Kasumi-1 (cell line): ENCODE data around the gene VAPA.
A peak's percentile ranks its signal among the peaks of the same experiment; 100 is the strongest.

ENCODE experiments used
- DNase-seq, 2 experiments: peaks; one replicate each; lab custom pipeline; 2025; lab: John Stamatoyannopoulos, UW

Gene VAPA

DNA sequence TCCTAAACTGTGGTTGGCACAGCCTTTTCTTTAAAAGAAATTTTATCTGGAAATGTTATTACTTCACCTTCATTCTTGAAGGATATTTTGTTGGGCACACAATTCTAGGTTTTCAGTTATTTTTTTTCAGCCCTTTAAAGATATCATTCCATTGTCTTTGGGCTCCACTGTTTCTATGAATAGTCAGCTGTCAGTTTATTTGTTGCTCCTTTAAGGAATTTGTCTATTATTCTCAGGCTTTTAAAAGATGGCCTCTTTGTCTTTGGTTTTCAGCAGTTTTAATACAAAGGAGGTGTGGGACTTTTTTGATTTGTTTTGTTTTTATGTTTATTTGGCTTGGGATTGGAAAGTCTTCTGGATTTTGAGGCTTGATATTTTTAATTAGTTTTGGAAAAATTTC is 61.8 kb downstream of the VAPA start:
- DNase-seq, result peak in 1 of 2 experiments; percentile 12

DNA sequence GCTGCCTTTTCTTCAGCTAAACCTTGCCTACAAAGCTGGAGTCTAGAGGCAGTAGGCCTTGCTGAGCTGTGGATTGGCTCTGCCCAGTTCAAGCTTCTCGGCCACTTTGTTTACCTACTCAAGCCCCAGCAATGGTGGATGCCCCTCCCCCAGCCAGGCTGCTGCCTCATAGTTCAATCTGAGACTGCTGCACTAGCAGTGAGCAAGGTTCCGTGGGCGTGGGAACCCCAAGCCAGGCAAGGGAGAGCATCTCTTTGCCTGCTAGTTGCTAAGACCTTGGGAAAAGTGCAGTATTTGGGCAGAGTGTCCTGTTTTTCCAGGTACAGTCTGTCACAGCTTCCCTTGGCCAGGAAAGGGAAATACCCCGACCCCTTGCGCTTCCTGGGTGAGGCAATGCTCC is 68.9 kb downstream of the VAPA start:
- no peak for DNase-seq

DNA sequence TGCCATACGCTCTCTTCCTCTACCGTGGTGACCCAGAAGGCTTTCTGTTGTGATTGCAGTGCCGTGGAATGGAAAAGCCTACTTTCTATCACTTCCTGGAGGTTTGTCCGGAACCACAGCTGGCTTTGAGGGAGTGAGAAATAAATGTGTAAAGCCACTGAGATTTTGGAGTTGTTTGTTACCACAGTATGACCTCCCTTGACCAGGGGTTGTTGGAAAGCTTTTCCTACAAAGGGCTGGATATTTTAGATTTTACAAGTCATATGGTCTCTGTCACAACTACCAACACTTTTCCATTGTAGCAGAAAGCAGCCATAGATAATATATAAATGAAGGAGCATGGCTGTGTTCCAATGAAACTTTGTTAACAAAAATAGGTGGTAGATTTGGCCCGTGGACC is 70.3 kb downstream of the VAPA start:
- no peak for DNase-seq

DNA sequence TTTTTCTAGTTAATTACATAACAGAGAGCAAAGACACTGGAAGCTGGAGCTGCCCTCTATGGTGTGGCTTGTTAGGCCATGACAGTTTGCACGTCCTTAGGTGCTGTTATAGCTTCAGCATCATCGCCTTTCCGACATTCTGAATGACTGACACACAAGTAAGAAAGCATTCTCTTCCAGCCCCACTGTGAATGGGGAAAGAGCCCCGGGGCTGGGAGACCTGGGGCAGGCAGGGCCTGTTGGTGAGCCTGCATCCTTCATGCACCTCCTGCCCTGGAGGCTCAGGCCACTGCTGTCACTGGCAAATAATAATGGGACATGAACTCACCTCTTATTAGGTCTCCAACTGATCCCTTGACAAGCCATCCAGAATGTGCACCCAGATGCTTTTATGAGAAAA is 71.8 kb downstream of the VAPA start:
- DNase-seq, result no peak

DNA sequence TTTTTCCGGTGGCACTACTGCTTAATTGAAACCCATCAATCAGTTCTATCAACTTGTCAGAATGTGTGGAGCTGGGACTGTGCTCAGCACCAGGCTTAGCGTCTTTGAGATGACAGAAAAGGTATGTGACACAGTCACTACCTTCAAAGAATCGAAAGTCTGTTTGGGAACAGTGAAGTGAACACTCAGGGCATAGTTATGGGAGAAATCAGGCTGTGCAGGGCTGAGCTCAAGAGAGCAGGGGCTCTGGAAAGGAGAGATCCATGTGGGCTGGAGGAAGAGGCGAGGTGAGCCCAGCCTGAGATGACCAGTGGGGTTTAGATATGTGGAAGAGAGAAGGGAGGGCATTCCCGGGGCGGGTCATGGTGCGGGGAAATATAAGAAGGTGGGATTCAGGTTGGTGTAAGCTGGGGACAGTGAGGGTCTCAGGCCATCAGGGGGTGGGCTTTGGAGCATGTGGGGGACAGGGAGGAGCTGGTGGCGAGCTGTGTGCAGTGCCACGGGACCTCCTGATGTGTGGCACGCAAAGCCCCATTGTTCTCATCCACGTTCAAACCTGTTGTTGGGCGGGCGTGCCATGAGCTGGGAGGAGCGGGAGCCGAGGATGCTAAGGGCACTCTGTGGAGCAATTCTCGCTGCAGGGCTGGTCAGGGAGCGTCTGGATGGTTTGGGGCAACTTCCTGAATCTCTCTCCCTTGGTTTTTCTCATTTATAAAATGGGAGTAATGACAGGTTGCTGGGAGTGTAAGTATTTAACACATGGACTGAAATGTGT is 72.5 kb downstream of the VAPA start:
- no peak for DNase-seq

DNA sequence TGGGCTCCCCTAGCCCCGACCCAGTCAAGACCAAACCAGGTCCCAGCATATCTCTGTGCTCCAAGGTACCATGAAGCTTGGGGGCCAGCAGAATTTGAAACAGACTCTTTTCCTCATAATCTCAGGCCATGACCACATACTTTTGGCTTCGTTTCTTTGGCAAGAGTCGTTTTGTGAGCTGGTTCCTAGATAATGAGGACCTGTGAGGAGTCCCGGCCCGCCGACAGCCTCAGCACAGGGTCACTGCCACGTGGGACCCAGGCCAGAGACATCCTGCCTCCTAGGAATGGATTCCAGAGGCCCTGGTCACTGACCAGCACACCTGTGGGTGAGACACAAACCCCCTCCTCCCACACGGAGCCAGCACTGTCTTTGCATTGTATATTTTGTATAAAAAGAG is 73.5 kb downstream of the VAPA start:
- DNase-seq, result no peak

DNA sequence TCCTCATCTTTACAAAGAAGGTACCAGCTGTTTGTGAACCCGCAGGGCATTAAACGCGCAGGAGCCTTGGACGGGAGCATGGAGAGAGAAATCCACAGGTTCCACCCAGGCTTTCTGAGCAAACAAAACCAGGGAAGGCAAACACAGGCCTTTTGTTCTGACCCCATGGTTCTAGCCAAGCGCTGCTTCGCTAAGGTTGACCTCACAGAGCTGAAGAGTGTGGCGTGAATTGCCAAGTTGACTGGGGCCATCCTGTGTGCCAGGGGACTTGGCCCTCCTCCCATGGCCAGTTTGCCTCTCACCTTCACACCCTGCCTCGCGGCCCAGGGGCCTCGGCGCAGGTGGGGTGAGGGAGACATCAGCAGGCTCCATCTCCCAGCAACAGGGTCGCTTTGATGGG is 74.1 kb downstream of the VAPA start:
- DNase-seq, result no peak

DNA sequence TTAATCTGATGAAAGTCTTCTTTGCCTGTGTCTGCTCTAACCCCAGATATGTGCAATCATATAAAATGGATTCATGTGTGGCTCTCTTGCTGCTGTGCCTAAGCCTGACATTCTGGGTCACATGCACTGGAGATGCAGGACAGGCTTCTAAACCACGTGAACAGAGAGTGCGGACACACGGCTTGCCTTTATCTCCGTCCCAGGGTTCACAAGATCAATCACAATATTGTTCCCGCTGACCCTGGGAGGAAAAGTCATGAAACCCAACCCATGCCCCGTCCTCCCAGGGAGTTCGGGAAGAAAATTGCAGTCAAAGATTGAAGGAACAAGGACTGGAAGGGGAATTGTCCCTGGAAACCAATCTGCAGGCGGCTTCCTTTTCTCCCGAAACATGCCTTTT is 74.8 kb downstream of the VAPA start:
- DNase-seq, result no peak

DNA sequence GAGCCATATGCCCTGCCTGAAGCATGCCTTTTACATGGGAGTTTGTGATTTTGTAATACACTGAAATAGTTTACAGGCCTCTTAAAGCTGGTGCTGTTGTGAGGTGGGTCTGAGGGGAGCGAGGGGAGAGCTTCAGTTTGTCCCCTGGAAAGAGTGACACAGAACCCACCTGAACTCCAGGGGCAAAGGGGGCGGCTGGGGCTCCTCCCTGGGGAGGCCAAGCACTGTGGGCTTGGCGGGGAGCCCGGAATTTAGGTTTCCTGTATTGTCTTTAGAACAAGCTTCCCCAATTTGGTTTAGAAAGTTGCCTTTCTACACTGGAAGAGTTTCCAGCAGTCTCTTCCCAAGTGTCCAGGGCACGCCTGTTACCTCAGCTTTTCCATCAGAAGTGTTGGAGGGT is 75.7 kb downstream of the VAPA start:
- DNase-seq, result peak; percentile 57 to 64

DNA sequence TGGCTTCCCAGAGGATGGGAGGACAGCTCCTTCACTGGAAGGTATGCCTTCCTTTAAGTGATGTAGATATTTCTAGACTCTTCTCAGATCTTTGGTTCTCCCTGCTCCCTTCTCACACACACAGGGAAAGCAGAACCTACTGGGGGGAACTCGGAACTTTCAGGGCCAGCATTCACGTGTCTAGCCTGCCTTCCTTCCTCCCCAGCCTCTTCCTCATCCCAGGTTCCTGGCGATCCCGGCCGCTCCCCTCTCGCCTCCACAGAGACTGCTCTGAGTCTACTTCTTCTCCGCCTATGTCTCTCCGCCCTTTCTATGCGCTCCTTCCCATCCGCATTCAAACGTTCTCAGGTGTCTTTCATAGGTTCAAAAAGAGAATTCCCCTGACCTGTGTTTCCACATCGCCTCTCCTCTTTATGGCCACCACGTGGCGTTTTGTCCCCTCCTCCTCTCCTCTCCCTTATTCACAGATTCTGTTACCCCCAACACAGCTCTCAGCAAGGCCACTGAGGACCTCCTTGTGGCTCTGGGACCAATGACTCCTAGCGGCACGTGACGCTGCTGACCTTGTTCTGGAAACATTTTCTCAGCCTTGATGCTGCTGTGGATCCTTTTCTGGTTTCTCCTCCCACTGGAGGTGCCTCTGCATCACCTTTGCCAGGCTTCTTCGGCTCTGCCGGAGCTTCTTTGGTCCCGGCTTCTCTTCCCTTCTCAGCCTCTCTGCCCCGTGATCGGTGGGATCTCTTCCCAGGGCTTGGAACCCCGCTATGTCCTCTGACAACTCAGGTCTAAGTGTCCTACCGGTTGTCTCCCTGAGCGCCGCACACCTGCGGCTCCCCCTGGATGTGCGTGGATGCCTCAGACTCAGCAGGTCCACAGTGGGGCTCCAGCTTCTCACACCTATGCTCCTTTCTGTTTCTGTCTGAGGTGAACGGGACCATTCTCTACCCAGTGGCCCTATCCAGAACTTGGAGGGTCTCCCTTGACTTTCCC is 77.5 kb downstream of the VAPA start:
- no peak for DNase-seq

DNA sequence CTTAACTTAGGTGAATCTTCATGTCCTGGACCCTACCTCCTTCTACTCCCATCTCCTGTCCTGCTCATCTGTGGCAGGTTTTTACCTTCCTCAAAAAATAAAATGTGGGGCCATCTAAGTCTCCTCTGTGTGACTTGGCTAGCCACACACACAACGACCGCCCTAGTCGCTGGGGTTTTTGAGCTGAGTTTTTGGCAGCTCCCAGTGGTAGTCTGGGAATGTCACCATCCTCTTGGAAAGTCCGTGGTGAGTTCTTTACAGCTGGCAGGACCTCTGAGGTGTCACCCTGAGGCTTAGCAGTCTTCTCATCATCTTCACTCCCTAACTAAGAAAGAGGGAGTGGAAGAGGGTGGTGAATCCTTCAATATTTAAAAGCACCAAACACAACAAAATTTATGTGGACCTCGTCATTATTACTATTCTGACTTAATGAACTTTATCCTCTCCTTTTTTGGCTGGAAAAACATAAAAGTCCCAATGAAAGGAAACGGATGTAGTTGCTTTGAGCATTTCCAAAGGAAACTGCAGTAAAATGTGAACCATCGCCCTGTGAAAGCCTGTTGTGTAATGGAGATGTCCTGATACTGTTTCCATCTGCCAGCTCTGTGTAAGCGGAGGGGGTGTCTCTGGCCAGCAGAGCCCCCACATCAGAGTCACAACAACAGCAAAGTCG is 78.6 kb downstream of the VAPA start:
- DNase-seq, result no peak

DNA sequence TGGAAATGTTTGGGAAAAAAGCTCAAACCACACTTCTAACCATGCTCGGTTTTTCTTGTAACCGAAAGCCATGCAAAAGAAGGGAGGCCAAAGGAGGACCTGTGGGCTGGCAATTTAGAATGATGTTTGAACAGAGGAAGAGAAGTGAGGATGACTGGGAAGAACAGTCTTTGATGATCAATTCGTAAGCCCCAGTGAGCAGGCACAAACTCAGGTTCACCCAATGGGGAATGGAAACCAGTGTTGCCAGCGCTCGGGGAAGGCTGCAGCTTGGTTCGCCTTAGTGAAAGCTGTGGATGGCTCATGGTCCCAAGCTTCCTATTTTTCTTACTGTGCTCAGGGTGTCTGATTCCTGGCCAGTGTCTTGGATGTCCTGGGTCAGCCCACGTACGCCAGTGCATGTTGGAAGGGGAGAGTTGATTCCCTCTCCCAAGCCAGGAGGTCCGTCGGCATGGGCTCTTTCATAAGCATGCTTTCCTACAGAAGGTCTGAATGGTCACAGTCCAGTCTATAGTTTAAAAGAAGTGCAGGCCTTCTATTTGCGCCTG is 79.2 kb downstream of the VAPA start:
- DNase-seq, result no peak

DNA sequence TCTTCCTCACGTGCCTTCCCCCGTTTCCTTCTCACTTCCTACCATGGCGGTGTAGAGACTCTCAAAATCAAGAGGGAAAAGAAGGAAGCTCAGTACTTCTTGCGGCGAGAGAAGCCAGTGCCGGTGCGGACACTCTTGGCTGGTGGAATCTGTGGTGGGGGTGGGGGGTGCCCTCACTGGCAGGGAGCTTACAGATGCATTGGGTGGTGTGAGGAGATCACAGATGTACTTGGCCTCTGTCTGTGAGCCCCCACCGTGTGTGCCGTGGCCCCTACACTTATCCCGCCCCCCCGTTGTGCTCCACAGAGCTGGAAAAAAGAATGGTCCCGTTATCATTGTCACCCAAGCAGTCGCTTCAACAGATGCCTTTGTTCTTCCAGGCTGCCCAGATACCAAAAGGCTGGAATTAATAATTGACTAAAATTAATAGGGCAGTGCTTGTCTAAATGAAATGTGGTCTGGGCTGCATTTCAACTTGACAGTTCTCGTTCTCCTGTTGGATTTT is 79.8 kb downstream of the VAPA start:
- DNase-seq, result no peak

DNA sequence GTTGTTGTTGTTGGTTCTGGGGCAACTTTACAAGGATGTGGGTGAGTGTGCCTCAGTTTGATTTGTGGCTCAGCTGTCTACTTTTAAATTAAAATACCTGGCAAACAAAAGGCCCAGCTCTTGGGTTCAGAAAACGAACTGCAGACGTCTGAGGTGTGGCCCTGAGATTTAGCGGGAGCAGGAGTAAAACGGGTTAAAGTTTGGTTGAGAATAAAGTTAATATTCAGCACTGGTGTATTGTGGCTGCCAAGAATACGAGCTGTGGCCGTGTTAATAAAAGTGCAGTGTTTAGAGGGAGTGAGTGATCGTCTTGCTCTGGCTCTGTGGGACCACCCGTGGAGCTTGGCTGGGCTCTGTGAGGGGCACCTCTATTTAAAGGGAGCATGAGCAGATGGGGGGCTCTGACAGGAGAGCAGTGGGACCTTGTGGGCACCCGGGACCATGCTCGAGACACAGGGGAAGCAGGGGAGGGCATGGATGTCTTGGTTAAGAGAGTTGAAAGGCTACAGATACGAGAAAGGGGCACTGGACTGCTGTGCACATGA is 80.3 kb downstream of the VAPA start:
- DNase-seq, result no peak

DNA sequence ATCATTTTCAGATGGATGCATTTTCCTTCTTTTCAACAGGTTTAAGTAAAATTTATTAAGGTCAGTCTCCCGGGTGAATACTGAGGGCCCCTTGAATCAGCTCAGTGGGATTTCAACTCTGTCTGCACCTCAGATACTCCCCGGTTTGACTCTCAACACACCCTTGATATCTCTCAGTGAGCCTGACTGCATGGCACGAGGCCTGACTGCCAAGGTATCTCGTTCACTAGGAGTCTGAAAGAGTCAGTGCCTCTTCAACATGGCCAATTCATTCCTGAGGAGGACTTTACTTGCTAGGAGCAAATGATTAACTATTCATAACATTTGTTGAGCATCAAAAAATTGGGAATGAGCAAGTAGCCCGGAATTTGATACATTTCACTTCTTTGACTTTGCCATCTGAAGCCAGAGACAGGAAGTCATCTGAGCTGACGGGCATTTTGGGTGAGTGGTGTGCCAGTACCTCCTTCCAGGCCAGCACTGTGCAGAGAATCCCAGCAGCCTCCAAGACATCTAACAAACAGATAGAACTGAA is 81.0 kb downstream of the VAPA start:
- no peak for DNase-seq

DNA sequence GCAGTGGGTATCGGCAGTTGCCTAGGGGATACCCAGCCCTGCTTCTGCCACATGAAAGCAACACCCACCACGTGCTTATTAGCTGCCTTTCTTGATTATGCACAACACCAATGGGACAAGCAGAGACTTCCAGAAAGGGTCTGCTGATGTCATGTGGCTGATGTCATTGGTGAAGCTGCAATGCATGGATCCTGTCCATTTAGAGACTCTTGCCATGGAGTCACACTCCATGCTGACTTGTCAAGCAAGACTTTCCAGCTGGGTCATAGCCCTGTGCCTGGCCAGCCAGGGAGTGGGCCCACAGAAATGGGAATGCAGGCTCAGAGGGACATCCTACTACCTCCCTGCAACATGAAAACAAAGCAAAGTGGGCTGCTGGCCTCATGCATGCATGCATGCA is 81.8 kb downstream of the VAPA start:
- no peak for DNase-seq

DNA sequence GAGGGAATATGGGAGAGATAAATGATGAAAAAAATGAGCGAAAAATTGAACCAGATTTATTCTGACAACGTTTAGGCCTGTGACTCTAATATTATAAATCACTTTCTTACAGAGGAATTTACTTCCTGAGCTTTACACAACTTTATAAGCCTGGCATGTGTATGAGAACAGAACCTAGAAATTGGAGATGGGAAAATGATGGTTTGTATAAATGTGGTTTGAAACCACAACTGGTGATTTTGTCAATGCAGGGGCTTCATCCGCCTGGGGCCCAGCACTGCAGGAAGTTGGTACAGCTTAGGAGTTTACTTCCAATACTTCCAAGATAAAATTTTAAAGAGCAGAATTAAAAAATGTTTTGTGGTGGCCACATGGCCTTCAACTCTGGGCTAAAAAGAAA is 82.3 kb downstream of the VAPA start:
- no peak for DNase-seq

DNA sequence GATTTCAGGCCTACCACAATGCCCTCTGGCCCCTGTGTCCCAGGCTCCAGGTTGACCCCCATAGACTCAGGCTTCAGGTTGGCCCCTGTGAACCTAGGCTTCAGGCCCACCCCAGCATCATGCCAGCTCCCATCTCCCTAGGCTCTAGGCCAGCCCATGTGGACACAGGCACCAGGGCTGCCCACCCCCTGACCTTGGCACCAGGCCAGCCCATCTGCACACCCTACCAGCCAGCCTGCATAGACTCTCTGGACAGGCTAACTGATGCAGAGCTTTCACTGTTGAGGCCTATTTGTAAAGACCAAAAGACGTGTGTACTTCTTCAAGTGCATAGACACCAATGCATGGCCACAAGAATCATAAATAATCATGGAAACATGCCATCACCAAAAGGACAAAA is 83.9 kb downstream of the VAPA start:
- DNase-seq, result no peak

DNA sequence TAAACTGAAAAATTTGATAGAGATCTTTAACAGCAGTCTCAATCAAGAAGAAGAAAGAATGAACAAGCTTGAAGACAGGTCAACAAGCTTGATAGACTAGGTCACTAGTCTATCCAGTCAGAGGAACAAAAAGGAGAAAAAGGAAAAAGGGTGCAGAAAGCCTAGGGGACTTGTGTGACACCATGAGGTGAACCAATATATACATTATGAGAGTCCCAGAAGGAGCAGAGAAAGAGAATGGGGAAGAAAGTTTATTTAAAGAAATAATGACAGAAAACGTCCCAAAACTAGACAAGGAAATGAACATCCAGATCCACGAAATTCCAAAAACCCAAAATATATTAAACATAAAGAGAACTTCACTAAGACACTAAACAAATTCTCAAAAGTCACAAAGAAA is 84.5 kb downstream of the VAPA start:
- no peak for DNase-seq

DNA sequence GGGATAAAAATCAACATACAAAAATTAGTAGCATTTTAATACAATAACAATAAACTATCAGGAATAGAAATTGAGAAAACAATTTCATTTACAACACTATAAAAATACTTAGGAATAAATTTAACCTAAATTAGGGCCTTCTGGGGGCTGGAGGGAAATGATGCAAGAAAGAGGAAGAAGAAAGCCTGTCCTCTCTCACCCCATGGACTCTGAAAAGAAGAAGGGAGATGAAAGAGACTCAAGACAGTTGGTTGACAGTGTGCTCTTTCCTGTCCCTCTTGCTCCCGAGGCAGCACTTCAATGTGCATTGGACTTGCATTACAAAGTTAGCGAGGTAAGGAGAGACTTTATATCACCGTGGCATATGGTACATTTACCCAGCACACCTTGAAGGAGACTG is 88.5 kb downstream of the VAPA start:
- DNase-seq, result peak; percentile 47 to 48

DNA sequence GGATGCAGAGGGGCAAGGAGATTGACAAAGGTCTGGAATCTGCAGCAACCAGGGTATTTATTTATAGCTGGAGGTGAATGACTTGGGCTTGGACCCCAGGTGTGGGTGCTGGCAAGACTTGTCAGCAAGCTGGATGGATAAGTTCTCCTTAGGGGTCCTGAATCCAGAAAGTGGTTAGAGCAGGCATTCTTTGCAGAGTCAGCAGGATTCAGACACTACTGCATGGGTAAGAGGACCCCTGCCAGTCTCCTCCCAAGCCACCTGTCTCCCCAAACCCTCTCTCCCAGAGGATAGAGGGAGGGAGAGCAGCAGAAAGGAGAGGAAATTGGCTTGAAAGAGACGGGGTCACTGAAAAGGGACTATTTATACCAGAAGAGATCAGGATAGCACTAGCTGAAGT is 89.5 kb downstream of the VAPA start:
- no peak for DNase-seq

DNA sequence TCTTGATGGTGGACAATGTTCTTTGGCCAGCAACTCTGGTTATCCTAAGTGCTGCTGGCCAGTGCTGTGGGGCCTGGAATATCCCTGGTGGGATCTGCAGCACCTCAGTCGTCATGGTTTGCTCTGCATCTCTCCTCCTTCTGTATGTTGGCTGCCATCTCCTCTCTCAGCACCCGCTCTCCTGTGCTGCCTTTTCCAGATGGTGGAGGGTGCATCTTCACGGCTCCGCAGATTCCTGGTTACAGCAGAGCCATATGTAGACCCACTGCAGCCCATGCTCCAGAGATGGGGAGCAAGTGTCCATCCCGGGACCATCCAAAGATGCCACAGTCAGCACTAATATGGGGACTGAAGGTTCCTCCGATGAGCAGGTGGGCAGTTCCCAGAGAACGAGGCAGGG is 90.0 kb downstream of the VAPA start:
- DNase-seq, result no peak
